PC-3 (cell line): ENCODE measurements around the gene MYH7B. TPM values are rescaled to one million over a fixed set of nuclear protein-coding genes. Genes with fewer than 3 reads are reported as not detected.

Experiments
- ATAC-seq: fragments of 200-7000 bp; cut with Tn5 transposase; 2 replicates; pipeline ENCODE4 v1.9.1; 2020; ENCODE audit warnings: mild to moderate bottlenecking, moderate library complexity
- BruUV-seq: library from RNA; stranded (reverse); fragments of 400-500 nt; replicated peaks from 2 replicates; lab custom pipeline; 2021; lab: Mats Ljungman, UMichigan
- CTCF ChIA-PET: fragments of 300-600 bp; sonication (Branson Sonifier 250); formaldehyde crosslinking; loops from one replicate; lab custom pipeline; 2022; ENCODE audit warnings: antibody characterized with exemption; lab: Charles Lee
- POLR2A ChIA-PET: fragments of 300-600 bp; sonication (Branson Sonifier 250); formaldehyde crosslinking; loops from one replicate; lab custom pipeline; 2022; ENCODE audit warnings: antibody characterized with exemption; ENCODE audit not compliant: unreplicated experiment; lab: Charles Lee
- DNase-seq: peaks from one replicate; pipeline ENCODE4 v3.0.0-alpha.2; 2015
- H2AFZ ChIP-seq: fragments of 300-600 bp; sonication (generic); 2 replicates; pipeline ENCODE4 v1.6.0; 2016; ENCODE audit warnings: antibody characterized with exemption, low read length
- H3F3A ChIP-seq: fragments of 300-600 bp; sonication (generic); one replicate; pipeline ENCODE4 v1.6.0; 2017; ENCODE audit warnings: antibody characterized with exemption, low read length, control low read depth, mild to moderate bottlenecking; ENCODE audit not compliant: unreplicated experiment
- H3K27ac ChIP-seq: fragments of 300-600 bp; sonication (generic); 2 replicates; pipeline ENCODE4 v1.5.1; 2016; ENCODE audit warnings: mild to moderate bottlenecking, low read length
- H3K27me3 ChIP-seq: fragments of 300-600 bp; sonication (generic); 2 replicates; pipeline ENCODE4 v1.6.1; 2016; ENCODE audit warnings: low read length, mixed read lengths
- H3K36me3 ChIP-seq: fragments of 300-600 bp; sonication (generic); 2 replicates; pipeline ENCODE4 v1.6.1; 2016; ENCODE audit warnings: low read depth, mixed run types, low read length, mixed read lengths
- H3K4me1 ChIP-seq: fragments of 300-600 bp; sonication (generic); 2 replicates; pipeline ENCODE4 v1.5.1; 2016; ENCODE audit warnings: low read length; ENCODE audit not compliant: insufficient read depth
- H3K4me2 ChIP-seq: fragments of 300-600 bp; sonication (generic); 2 replicates; pipeline ENCODE4 v1.6.0; 2016; ENCODE audit warnings: low read length
- H3K4me3 ChIP-seq: fragments of 300-600 bp; sonication (generic); 2 replicates; pipeline ENCODE4 v1.5.1; 2016; ENCODE audit warnings: mild to moderate bottlenecking, low read length, mixed read lengths
- H3K79me2 ChIP-seq: fragments of 300-600 bp; sonication (generic); 2 replicates; pipeline ENCODE4 v1.6.1; 2017; ENCODE audit warnings: low read length, mixed read lengths
- H3K9ac ChIP-seq: fragments of 300-600 bp; sonication (generic); 2 replicates; pipeline ENCODE4 v1.6.0; 2016; ENCODE audit warnings: mild to moderate bottlenecking, low read length
- H3K9me2 ChIP-seq: fragments of 300-600 bp; sonication (generic); replicated peaks from 2 replicates; pipeline ENCODE4 v1.6.1; 2016; ENCODE audit warnings: mixed run types, low read length, mixed read lengths
- H3K9me3 ChIP-seq: fragments of 300-600 bp; sonication (generic); 2 replicates; pipeline ENCODE4 v1.6.1; 2016; ENCODE audit warnings: low read length, mixed read lengths
- H4K20me1 ChIP-seq: fragments of 300-600 bp; sonication (generic); 2 replicates; pipeline ENCODE4 v1.6.1; 2016; ENCODE audit warnings: low read length, mixed read lengths
- CTCF ChIP-seq: fragments of 300-600 bp; sonication (generic); conservative IDR thresholded peaks from 2 replicates; pipeline ENCODE4 v1.5.1; 2017; ENCODE audit warnings: antibody characterized with exemption, low read depth, mild to moderate bottlenecking, low read length
- EZH2 ChIP-seq: fragments of 300-600 bp; sonication (generic); IDR thresholded peaks from one replicate; pipeline ENCODE4 v1.6.1; 2017; ENCODE audit warnings: antibody characterized with exemption, mild to moderate bottlenecking, low read length; ENCODE audit not compliant: unreplicated experiment
- EZH2phosphoT487 ChIP-seq: fragments of 300-600 bp; sonication (generic); IDR thresholded peaks from 2 replicates; pipeline ENCODE4 v1.6.1; 2018; ENCODE audit warnings: mild to moderate bottlenecking, antibody characterized with exemption, low read length, borderline replicate concordance
- intact Hi-C: fragments of 100-400 bp; cut with micrococcal nuclease; formaldehyde crosslinking; loops from 2 replicates; pipeline ENCODE4 v1.9.0; 2023
- total RNA-seq: library from RNA; depleted of rRNA; stranded (reverse); fragments of >200 nt; gene quantifications from 2 replicates; pipeline ENCODE4 v1.2.3, GENCODE V29; 2014

Gene MYH7B
- total RNA-seq, 1 experiment from 2014 or later = 0.04 TPM

GRCh38 chr20:35000922-35001595, 45.4 kb downstream of the MYH7B start:
- POLR2A ChIA-PET = no interaction called here
- no peak overlapping the region for H3K4me3 ChIP-seq
- no peaks in the 10 kb centered on the region for H3K9me2 ChIP-seq
- CTCF ChIA-PET = interaction anchor here (0.5 kb wide), 1 partner anchor 95 kb away, joined by 5 read pairs; no protein-coding TSS in a partner anchor
- H3K27me3 ChIP-seq = no peaks in the 10 kb centered on the region
- H3K4me1 ChIP-seq = no peaks in the 10 kb centered on the region
- no peak for TF ChIP-seq CTCF
- no peak for TF ChIP-seq EZH2phosphoT487
- no peak for TF ChIP-seq EZH2
- H3F3A ChIP-seq = no peaks in the 10 kb centered on the region
- BruUV-seq = no TSS peak
- DNase-seq (no peak), ATAC-seq (no peak)
- no peaks in the 10 kb centered on the region for H3K9me3 ChIP-seq
- H3K4me2 ChIP-seq = no peak overlapping the region
- H2AFZ ChIP-seq = no peak overlapping the region
- no peaks in the 10 kb centered on the region for H4K20me1 ChIP-seq
- no peak overlapping the region for H3K9ac ChIP-seq
- H3K27ac ChIP-seq = no peak overlapping the region
- intact Hi-C loops = no loop called here
- H3K36me3 ChIP-seq = peaks cover 28% of the 10 kb centered on the region
- no peaks in the 10 kb centered on the region for H3K79me2 ChIP-seq

DNA sequence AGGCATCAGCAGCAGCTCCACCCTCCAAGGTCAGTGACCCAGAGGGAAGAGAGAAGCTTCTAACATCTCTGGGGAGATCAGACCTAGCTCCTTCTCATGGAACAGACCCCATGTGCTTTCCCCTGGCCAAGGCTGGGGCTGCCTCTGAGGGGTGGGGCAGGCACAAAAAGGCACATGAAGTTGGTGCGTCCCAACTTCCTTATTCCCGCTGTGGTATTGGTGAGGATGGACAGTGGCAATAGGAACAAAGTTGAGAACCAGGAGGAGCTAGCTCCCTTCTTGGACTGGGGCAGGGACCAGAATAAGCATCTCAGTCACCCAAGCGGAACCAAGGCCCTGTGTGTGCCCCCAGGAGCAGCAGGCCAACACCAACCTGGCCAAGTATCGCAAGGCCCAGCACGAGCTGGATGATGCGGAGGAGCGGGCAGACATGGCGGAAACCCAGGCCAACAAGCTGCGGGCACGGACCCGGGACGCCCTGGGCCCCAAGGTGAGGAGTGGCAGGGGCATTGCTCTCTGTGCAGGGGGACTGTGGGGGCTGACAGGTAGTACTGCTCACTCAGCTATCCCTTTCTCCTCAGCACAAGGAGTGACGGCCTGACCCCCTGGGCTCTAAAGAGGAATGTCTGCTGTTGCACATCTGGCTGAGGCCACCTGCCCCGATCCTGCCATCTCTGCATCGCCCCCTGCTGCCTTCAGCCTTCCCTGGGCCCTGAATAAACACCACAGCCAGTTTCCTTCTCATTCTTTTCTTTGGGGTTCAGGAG, 46.1 kb downstream of the MYH7B start:
- Histone ChIP-seq H3K4me2 (no peak overlapping the region), H3F3A (no peaks in the 10 kb centered on the region), H4K20me1 (no peaks in the 10 kb centered on the region), H3K9ac (no peak overlapping the region), H3K9me2 (no peaks in the 10 kb centered on the region), H3K4me1 (no peaks in the 10 kb centered on the region), H2AFZ (no peak overlapping the region), H3K36me3 (peaks cover 34% of the 10 kb centered on the region), H3K79me2 (no peaks in the 10 kb centered on the region), H3K27ac (no peak overlapping the region), H3K27me3 (no peaks in the 10 kb centered on the region), H3K4me3 (no peak overlapping the region), H3K9me3 (no peaks in the 10 kb centered on the region)
- BruUV-seq = no TSS peak
- TF ChIP-seq EZH2phosphoT487 (no peak), EZH2 (no peak), CTCF (peak; percentile 63)
- ChIA-PET POLR2A (interaction anchor here (0.5 kb wide), 1 partner anchor 628 kb away, joined by 6 read pairs; no protein-coding TSS in a partner anchor), CTCF (interaction anchor here (0.5 kb wide), 1 partner anchor 167 kb away, joined by 3 read pairs; no protein-coding TSS in a partner anchor)
- intact Hi-C loops = no loop called here
- DNase-seq = no peak
- peak; percentile 25; the same call in 1 of the 2 replicates for ATAC-seq
